Lower leg skin (tissue), 4 donors: ENCODE measurements around the gene RTBDN. TPM values are rescaled to one million over a fixed set of nuclear protein-coding genes. Genes with fewer than 3 reads are reported as not detected.

Experiments used
- DNase-seq, 2 donors: peaks; one replicate each; pipeline ENCODE4 v3.0.0-alpha.2; 2019; ENCODE audit warnings: low spot score in 2 of 2
- H3K4me3 ChIP-seq: fragments of 200-600 bp; sonication (generic); 2 replicates; pipeline ENCODE4 v1.5.1; 2017; ENCODE audit warnings: mild to moderate bottlenecking, low read depth; ENCODE audit not compliant: poor library complexity, severe bottlenecking
- CTCF ChIP-seq, 3 donors: fragments of 450-650 bp; IDR thresholded peaks; one replicate each; pipeline ENCODE4 v1.5.1; 2016; ENCODE audit warnings: antibody characterized with exemption in 3 of 3, mild to moderate bottlenecking in 3 of 3, moderate library complexity in 2 of 3
- POLR2A ChIP-seq, 2 donors: fragments of 450-650 bp; IDR thresholded peaks; one replicate each; pipeline ENCODE4 v1.6.1; 2016 to 2017; ENCODE audit warnings: antibody characterized with exemption in 2 of 2, mild to moderate bottlenecking in 1 of 2, moderate library complexity in 1 of 2
- WGBS, 2 donors: methylation state at CpG; one replicate each; pipeline ENCODE4 v1.1.5; 2018; 5-methylcytosine and 5-hydroxymethylcytosine counted together
- intact Hi-C: fragments of 100-400 bp; cut with DNase I; formaldehyde crosslinking; loops from one replicate; pipeline ENCODE4 v1.15.0; 2023; ENCODE audit warnings: low total_unique reads
- microRNA-seq, 2 donors: library from miRNA; unstranded; fragments of <30 nt; microRNA quantifications; one replicate each; pipeline ENCODE4, GENCODE V29; 2016; ENCODE audit warnings: borderline replicate concordance in 2 of 2, borderline number of aligned reads in 1 of 2
- total RNA-seq, 4 donors: library from RNA; depleted of rRNA; stranded (reverse); fragments of >200 nt; gene quantifications; one replicate each; pipeline ENCODE4 v1.1.0, GENCODE V29; 2016

The RTBDN gene
- total RNA-seq, 4 donors from 2014 or later, result not detected

- WGBS, 2 donors, result 1% methylated on average over 12 of the region's 12 CpGs
- TF ChIP-seq CTCF (IDR thresholded peaks at IDR 0.05), result no peak
- DNase-seq, result peak in 1 of 2 donors; percentile 66
- intact Hi-C loops, result no loop called here
- H3K4me3 ChIP-seq, result no peak overlapping the region
Observed at GRCh38 chr19:12782174-12782423, 52.3 kb downstream of the RTBDN start.

- DNase-seq, result peak in 1 of 2 donors; percentile 90
- no peak for TF ChIP-seq CTCF (IDR thresholded peaks at IDR 0.05)
- TF ChIP-seq POLR2A (IDR thresholded peaks at IDR 0.05), result no peak
- H3K4me3 ChIP-seq, result no peak overlapping the region
- WGBS, 2 donors, result 61 to 68% methylated on average over 12 to 15 of the region's 15 CpGs
- intact Hi-C loops, result no loop called here
Observed at GRCh38 chr19:12779162-12779993, 55.0 kb downstream of the RTBDN start.

- H3K4me3 ChIP-seq, result no peak overlapping the region
- TF ChIP-seq CTCF (IDR thresholded peaks at IDR 0.05) (no peak), POLR2A (IDR thresholded peaks at IDR 0.05) (no peak)
- no peak for DNase-seq
- intact Hi-C loops, result no loop called here
- 20 to 23% methylated on average over 6 of the region's 6 CpGs for WGBS, 2 donors
Observed at GRCh38 chr19:12778905-12779161, 55.5 kb downstream of the RTBDN start.

- 1% methylated on average over 22 to 43 of the region's 44 CpGs for WGBS, 2 donors
- peak; percentile 70 to 94 for DNase-seq
Observed at GRCh38 chr19:12778017-12778904, 56.1 kb downstream of the RTBDN start.

GRCh38 chr19:12777217-12778016 lies 57.0 kb downstream of the RTBDN start:
- TF ChIP-seq CTCF (IDR thresholded peaks at IDR 0.05) (peak in 1 of 3 donors; percentile 77), POLR2A (IDR thresholded peaks at IDR 0.05) (no peak)
- 5% methylated on average over 36 to 43 of the region's 43 CpGs for WGBS, 2 donors
- intact Hi-C loops, result loop anchor here (2.0 kb wide), 1 partner anchor 17 kb away; no protein-coding TSS in a partner anchor
- H3K4me3 ChIP-seq, result peak overlapping the region; percentile 46
- DNase-seq, result peak; percentile 58 to 96

More at GRCh38 chr19:12778017-12778904, 56.1 kb downstream of the RTBDN start:
- intact Hi-C loops, result no loop called here
- TF ChIP-seq CTCF (IDR thresholded peaks at IDR 0.05) (no peak), POLR2A (IDR thresholded peaks at IDR 0.05) (no peak)
- peak overlapping the region; percentile 46 for H3K4me3 ChIP-seq

Small RNA genes within 50 kb of the gene (microRNA-seq; reads per million reads assigned to microRNA genes)
- gene MIR5684 (0 reads per million in 2 donors), gene MIR6794 (0 reads per million in 2 donors)

Other genes with a start within 250 kb of the RTBDN start
- gene ZNF490, start 223.8 kb downstream of the RTBDN start, total RNA-seq, result 1 to 10 TPM; 5.0 to 7.3 (median 6.7) TPM
- 10 to 100 TPM; 18.6 to 31.1 (median 22.5) TPM for gene ZNF791, start 223.7 kb downstream of the RTBDN start, total RNA-seq
- gene MAN2B1, start 167.8 kb downstream of the RTBDN start, total RNA-seq, result 10 to 100 TPM; 52.8 to 83.0 (median 74.9) TPM
- 10 to 100 TPM; 15.3 to 23.7 (median 19.3) TPM for gene WDR83, start 167.8 kb downstream of the RTBDN start, total RNA-seq
- gene DHPS, start 152.7 kb downstream of the RTBDN start, total RNA-seq, result 100 to 1,000 TPM; 101 to 218 (median 159) TPM
- gene GNG14, start 146.6 kb downstream of the RTBDN start, total RNA-seq, result not detected
- 10 to 100 TPM in 3 of 4 donors, 1 to 10 TPM in 1; 7.2 to 21.4 (median 13.1) TPM for gene FBXW9, start 137.9 kb downstream of the RTBDN start, total RNA-seq
- gene TNPO2, start 110.6 kb downstream of the RTBDN start, total RNA-seq, result 100 to 1,000 TPM in 1 of 4 donors, 10 to 100 TPM in 3; 58.3 to 160 (median 89.9) TPM
- 100 to 1,000 TPM; 358 to 439 (median 390) TPM for gene TRIR, start 99.9 kb downstream of the RTBDN start, total RNA-seq
- gene GET3, start 97.1 kb downstream of the RTBDN start, total RNA-seq, result 10 to 100 TPM; 43.2 to 63.2 (median 53.4) TPM
- 100 to 1,000 TPM in 2 of 4 donors, 10 to 100 TPM in 2; 58.3 to 116 (median 85.5) TPM for gene BEST2, start 82.8 kb downstream of the RTBDN start, total RNA-seq
- gene HOOK2, start 59.0 kb downstream of the RTBDN start, total RNA-seq, result 100 to 1,000 TPM in 1 of 4 donors, 10 to 100 TPM in 3; 49.9 to 122 (median 65.8) TPM
- gene JUNB, start 43.1 kb downstream of the RTBDN start, total RNA-seq, result 1,000 to 10,000 TPM in 1 of 4 donors, 100 to 1,000 TPM in 3; 608 to 1,091 (median 870) TPM
- gene PRDX2, start 32.8 kb downstream of the RTBDN start, total RNA-seq, result 100 to 1,000 TPM; 266 to 459 (median 327) TPM
- gene THSD8, start 32.5 kb downstream of the RTBDN start, total RNA-seq, result 1 to 10 TPM in 1 of 4 donors, not detected in 3; 1.6 TPM
- gene RNASEH2A, start 28.0 kb downstream of the RTBDN start, total RNA-seq, result 1 to 10 TPM; 3.3 to 7.8 (median 5.9) TPM
- gene MAST1, start 3.9 kb upstream of the RTBDN start, total RNA-seq, result 10 to 100 TPM in 2 of 4 donors, 1 to 10 TPM in 2; 5.9 to 20.8 (median 10.3) TPM
- gene DNASE2, start 46.9 kb upstream of the RTBDN start, total RNA-seq, result 10 to 100 TPM; 31.8 to 50.6 (median 36.6) TPM
- gene KLF1, start 52.6 kb upstream of the RTBDN start, total RNA-seq, result under 1 TPM in 1 of 4 donors, not detected in 3; 0.13 TPM
- 10 to 100 TPM; 19.2 to 39.5 (median 24.6) TPM for gene GCDH, start 56.6 kb upstream of the RTBDN start, total RNA-seq
- under 1 TPM in 1 of 4 donors, not detected in 3; 0.26 TPM for gene SYCE2, start 84.7 kb upstream of the RTBDN start, total RNA-seq
- 10 to 100 TPM; 45.9 to 71.4 (median 55.9) TPM for gene FARSA, start 99.1 kb upstream of the RTBDN start, total RNA-seq
- gene CALR, start 104.0 kb upstream of the RTBDN start, total RNA-seq, result 100 to 1,000 TPM; 171 to 350 (median 229) TPM
- 100 to 1,000 TPM; 101 to 128 (median 105) TPM for gene RAD23A, start 111.3 kb upstream of the RTBDN start, total RNA-seq
- gene GADD45GIP1, start 122.6 kb upstream of the RTBDN start, total RNA-seq, result 10 to 100 TPM; 21.8 to 42.3 (median 29.7) TPM
- under 1 TPM in 1 of 4 donors, not detected in 3; 0.32 TPM for gene DAND5, start 135.0 kb upstream of the RTBDN start, total RNA-seq
- gene NFIX, start 160.9 kb upstream of the RTBDN start, total RNA-seq, result 100 to 1,000 TPM; 119 to 177 (median 136) TPM